ENCODE data around the gene FBXW7.

The FBXW7 gene

GRCh38 chr4:152342293-152342692 lies 193.6 kb downstream of the FBXW7 start:
- TF ChIP-seq SIN3A (IDR thresholded peaks at IDR 0.05; ENCODE audit: borderline replicate concordance, insufficient read depth, low read length) (no peak), FOXP2 (optimal IDR thresholded peaks at IDR 0.05; ENCODE audit: borderline replicate concordance, extremely low read depth, extremely low read length, insufficient read depth) (no peak), POLR2AphosphoS5 (IDR thresholded peaks at IDR 0.05; ENCODE audit: low read depth, low read length) (no peak), REST (IDR thresholded peaks at IDR 0.05; ENCODE audit: insufficient read depth in 1 of 2, low read depth in 2 of 2, low read length in 2 of 2) (no peak), TAF1 (IDR thresholded peaks at IDR 0.05; ENCODE audit: borderline replicate concordance, insufficient read depth, low read length) (no peak)

DNA sequence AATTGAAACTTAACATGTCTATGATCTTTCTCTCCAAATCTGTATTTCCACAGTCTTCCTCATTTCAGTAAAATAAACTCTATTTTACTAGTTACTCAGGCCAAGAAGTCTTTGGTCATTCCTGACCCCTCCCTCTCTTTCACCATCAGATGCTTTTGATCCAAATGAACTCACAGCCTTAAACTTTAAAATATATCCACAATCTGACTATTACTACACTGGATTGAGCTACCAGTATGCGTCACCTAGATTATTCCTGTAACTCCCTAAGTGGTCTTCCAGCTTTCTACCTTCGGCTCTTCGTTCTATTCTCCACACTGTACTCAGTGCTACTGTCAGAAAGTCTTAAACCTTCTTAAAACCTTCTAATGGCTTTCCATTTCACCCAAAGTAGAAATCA lies 195.1 kb downstream of the FBXW7 start:
- no peak for TF ChIP-seq POLR2AphosphoS5 (IDR thresholded peaks at IDR 0.05; ENCODE audit: low read depth, low read length)
- no peak for TF ChIP-seq SIN3A (IDR thresholded peaks at IDR 0.05; ENCODE audit: borderline replicate concordance, insufficient read depth, low read length)
- TF ChIP-seq TAF1 (IDR thresholded peaks at IDR 0.05; ENCODE audit: borderline replicate concordance, insufficient read depth, low read length): no peak
- no peak for TF ChIP-seq REST (IDR thresholded peaks at IDR 0.05; ENCODE audit: insufficient read depth in 1 of 2, low read depth in 2 of 2, low read length in 2 of 2)

DNA sequence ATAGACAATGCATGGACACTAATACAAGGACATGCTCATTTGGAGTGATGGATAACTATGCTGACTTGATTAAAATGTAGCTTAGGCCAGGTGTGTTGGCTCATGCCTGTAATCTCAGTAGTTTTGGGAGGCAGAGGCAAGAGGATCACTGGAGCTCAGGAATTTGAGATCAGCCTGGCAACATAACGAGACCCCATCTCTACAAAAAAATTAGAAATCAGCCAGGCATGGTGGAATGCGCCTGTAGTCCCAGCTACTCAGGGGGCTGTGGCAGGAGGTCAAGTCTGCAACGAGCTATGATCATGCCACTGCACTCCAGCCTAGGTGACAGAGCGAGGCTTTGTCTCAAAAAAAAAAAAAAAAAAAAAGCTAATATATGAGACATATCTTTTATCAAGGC lies 196.3 kb downstream of the FBXW7 start:
- no peak for TF ChIP-seq TAF1 (IDR thresholded peaks at IDR 0.05; ENCODE audit: borderline replicate concordance, insufficient read depth, low read length)
- no peak for TF ChIP-seq FOXP2 (optimal IDR thresholded peaks at IDR 0.05; ENCODE audit: borderline replicate concordance, extremely low read depth, extremely low read length, insufficient read depth)
- no peak for TF ChIP-seq POLR2AphosphoS5 (IDR thresholded peaks at IDR 0.05; ENCODE audit: low read depth, low read length)
- TF ChIP-seq REST (IDR thresholded peaks at IDR 0.05; ENCODE audit: insufficient read depth in 1 of 2, low read depth in 2 of 2, low read length in 2 of 2): no peak
- no peak for TF ChIP-seq SIN3A (IDR thresholded peaks at IDR 0.05; ENCODE audit: borderline replicate concordance, insufficient read depth, low read length)

DNA sequence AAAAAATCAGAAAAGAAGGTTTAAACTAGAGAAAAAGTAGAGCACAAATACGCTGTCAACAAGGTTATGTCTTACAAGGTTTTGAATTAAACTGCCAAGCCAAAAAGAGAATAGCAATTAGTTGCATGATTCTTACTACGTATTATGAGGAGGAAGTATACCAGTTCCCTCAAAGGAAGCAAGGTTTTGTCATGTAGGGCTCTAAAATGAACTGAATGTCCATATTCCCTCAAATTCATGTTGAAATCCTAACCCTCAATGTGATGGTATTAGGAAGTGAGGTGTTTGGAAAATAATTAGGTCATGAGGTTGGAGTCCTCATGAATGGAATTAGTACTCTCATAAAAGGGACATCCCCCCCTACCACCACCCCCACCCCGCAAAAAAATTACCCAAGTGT lies 201.0 kb downstream of the FBXW7 start:
- TF ChIP-seq POLR2AphosphoS5 (IDR thresholded peaks at IDR 0.05; ENCODE audit: low read depth, low read length): no peak
- no peak for TF ChIP-seq FOXP2 (optimal IDR thresholded peaks at IDR 0.05; ENCODE audit: borderline replicate concordance, extremely low read depth, extremely low read length, insufficient read depth)
- TF ChIP-seq REST (IDR thresholded peaks at IDR 0.05; ENCODE audit: insufficient read depth in 1 of 2, low read depth in 2 of 2, low read length in 2 of 2): no peak
- no peak for TF ChIP-seq TAF1 (IDR thresholded peaks at IDR 0.05; ENCODE audit: borderline replicate concordance, insufficient read depth, low read length)
- TF ChIP-seq SIN3A (IDR thresholded peaks at IDR 0.05; ENCODE audit: borderline replicate concordance, insufficient read depth, low read length): no peak

DNA sequence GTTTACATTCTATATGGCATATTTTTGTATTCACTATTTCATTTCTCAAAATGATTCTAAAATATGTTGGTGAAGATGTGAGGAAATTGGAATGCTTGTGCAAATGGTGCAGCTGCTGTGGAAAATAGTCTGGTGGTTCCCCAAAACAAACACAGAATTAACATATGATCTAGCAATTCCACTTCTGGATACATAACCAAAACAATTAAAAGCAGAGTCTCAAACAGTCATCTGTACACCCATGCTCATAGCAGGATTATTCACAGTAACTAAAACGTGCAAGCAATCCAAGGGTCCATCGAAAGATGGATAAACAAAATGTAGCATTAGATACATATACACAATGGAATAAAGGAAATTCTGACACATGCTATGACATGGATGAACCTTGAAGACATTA lies 204.8 kb downstream of the FBXW7 start:
- TF ChIP-seq REST (IDR thresholded peaks at IDR 0.05; ENCODE audit: insufficient read depth in 1 of 2, low read depth in 2 of 2, low read length in 2 of 2) (no peak), POLR2AphosphoS5 (IDR thresholded peaks at IDR 0.05; ENCODE audit: low read depth, low read length) (no peak), FOXP2 (optimal IDR thresholded peaks at IDR 0.05; ENCODE audit: borderline replicate concordance, extremely low read depth, extremely low read length, insufficient read depth) (no peak), TAF1 (IDR thresholded peaks at IDR 0.05; ENCODE audit: borderline replicate concordance, insufficient read depth, low read length) (no peak), SIN3A (IDR thresholded peaks at IDR 0.05; ENCODE audit: borderline replicate concordance, insufficient read depth, low read length) (no peak)

Data from PFSK-1 (cell line).